ENCODE measurements around the gene PLPPR5.

Gene PLPPR5

DNA sequence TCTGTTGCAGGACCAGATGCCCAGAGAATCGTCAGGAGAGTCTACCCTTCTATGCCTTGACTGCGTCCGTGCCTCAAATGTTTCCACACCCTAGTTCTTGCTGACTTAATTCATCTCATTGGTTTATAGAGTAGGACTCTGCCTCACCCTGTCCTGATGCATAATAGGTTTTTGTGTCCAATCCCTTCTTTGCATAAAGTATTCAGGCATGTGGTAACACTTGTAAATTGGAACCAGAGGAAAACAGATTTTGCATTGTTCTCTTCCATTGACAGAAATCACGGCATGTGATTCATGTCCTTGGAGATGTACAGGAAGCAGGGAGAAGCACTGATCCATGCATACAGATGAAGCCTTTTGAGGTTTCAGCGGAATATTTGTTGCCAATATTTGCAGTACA is 29.5 kb downstream of the PLPPR5 start:
- H3K27ac ChIP-seq (ENCODE audit: low read length): no peak overlapping the region

DNA sequence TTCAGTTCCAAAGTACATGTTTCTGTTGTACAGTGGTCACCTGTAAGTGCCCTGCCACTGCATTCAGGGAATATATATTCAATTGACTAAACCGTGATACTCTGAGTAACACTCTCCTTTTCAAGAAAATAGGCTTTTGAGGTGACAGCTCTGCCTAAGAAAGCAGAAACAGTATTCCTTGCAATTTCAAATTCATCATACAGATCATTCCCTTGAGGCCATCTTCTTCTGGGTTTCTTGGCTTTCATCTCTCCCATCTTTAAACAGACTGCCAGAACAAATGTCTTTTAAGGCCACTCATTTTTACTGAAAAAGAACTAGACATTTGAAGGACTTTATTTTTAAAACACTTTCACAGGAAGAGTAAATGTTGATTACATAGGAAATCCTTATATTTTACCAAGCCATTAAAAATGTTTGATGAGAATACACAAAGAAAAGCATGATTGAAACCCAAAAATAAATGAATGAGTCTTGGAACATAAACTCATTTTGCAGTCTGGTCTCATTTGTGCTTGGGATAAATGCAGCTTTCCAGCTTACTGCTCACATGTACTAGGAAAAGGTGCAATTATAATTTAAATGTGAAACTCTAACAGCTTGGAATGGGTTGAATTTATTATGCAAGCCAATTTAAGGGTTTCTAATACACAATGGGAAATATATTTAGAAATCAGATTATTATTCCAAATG is 34.7 kb downstream of the PLPPR5 start:
- Histone ChIP-seq H3F3A (ENCODE audit: insufficient read depth, low read length) (no peaks in the 10 kb centered on the region), H3K36me3 (replicated peaks; ENCODE audit: insufficient read depth, low read length) (no peaks in the 10 kb centered on the region), H2AFZ (ENCODE audit: low read length) (no peak overlapping the region), H4K20me1 (ENCODE audit: insufficient read depth, low read length) (no peaks in the 10 kb centered on the region), H3K4me1 (ENCODE audit: low read length) (no peaks in the 10 kb centered on the region), H3K27ac (ENCODE audit: low read length) (no peak overlapping the region), H3K4me2 (ENCODE audit: low read depth, low read length) (no peak overlapping the region), H3K4me3 (ENCODE audit: low read length) (no peak overlapping the region), H3K9ac (ENCODE audit: low read length) (no peak overlapping the region), H3K9me2 (replicated peaks; ENCODE audit: insufficient read depth, low read length) (no peaks in the 10 kb centered on the region), H3K9me3 (replicated peaks; ENCODE audit: insufficient read depth, low read length) (no peaks in the 10 kb centered on the region), H3K79me2 (ENCODE audit: low read length) (no peaks in the 10 kb centered on the region), H3K27me3 (replicated peaks; ENCODE audit: insufficient read depth, low read length) (no peaks in the 10 kb centered on the region)
- TF ChIP-seq, protein P1, sequence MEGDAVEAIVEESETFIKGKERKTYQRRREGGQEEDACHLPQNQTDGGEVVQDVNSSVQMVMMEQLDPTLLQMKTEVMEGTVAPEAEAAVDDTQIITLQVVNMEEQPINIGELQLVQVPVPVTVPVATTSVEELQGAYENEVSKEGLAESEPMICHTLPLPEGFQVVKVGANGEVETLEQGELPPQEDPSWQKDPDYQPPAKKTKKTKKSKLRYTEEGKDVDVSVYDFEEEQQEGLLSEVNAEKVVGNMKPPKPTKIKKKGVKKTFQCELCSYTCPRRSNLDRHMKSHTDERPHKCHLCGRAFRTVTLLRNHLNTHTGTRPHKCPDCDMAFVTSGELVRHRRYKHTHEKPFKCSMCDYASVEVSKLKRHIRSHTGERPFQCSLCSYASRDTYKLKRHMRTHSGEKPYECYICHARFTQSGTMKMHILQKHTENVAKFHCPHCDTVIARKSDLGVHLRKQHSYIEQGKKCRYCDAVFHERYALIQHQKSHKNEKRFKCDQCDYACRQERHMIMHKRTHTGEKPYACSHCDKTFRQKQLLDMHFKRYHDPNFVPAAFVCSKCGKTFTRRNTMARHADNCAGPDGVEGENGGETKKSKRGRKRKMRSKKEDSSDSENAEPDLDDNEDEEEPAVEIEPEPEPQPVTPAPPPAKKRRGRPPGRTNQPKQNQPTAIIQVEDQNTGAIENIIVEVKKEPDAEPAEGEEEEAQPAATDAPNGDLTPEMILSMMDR (IDR thresholded peaks at IDR 0.05; ENCODE audit: low read length): no peak
- no peak for DNase-seq

More for the DNA sequence above, 29.5 kb downstream of the PLPPR5 start:
- no peaks in the 10 kb centered on the region for H3K9me2 ChIP-seq (replicated peaks; ENCODE audit: insufficient read depth, low read length)
- H3K27me3 ChIP-seq (replicated peaks; ENCODE audit: insufficient read depth, low read length): no peaks in the 10 kb centered on the region
- H3K4me1 ChIP-seq (ENCODE audit: low read length): no peaks in the 10 kb centered on the region
- no peak for TF ChIP-seq EZH2phosphoT487 (IDR thresholded peaks at IDR 0.05; ENCODE audit: low read length)
- TF ChIP-seq, protein P1 (IDR thresholded peaks at IDR 0.05; ENCODE audit: low read length): no peak
- no peak for TF ChIP-seq EZH2 (optimal IDR thresholded peaks at IDR 0.05; ENCODE audit: low read depth, low read length)
- H3K79me2 ChIP-seq (ENCODE audit: low read length): no peaks in the 10 kb centered on the region
- H3K4me3 ChIP-seq (ENCODE audit: low read length): no peak overlapping the region
- H3K36me3 ChIP-seq (replicated peaks; ENCODE audit: insufficient read depth, low read length): no peaks in the 10 kb centered on the region
- no peaks in the 10 kb centered on the region for H3K9me3 ChIP-seq (replicated peaks; ENCODE audit: insufficient read depth, low read length)
- H4K20me1 ChIP-seq (ENCODE audit: insufficient read depth, low read length): no peaks in the 10 kb centered on the region
- no peak overlapping the region for H2AFZ ChIP-seq (ENCODE audit: low read length)
- DNase-seq: no peak
- H3F3A ChIP-seq (ENCODE audit: insufficient read depth, low read length): no peaks in the 10 kb centered on the region
- no peak overlapping the region for H3K4me2 ChIP-seq (ENCODE audit: low read depth, low read length)
- no peak overlapping the region for H3K9ac ChIP-seq (ENCODE audit: low read length)

DNA sequence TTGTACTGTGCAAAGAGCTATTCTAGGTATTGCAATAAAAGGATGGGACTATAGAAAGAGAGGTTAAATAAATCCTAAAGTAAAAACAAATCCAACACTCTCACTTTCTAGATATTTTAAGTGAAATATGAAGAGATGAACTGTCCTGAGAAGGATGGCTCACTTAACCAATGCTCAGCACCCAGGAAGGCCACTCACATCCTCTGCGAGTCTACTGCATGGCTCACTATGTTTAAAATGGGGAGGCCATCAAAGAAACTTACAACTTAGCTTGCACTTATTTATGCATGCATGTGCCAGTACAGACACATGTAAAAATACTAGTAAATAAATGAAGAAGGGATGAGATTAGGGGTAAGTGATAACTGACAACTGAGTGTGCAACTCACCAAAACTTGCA is 37.5 kb downstream of the PLPPR5 start:
- no peak overlapping the region for H3K4me3 ChIP-seq (ENCODE audit: low read length)
- no peaks in the 10 kb centered on the region for H3K79me2 ChIP-seq (ENCODE audit: low read length)
- H3K36me3 ChIP-seq (replicated peaks; ENCODE audit: insufficient read depth, low read length): no peaks in the 10 kb centered on the region
- no peak overlapping the region for H3K9ac ChIP-seq (ENCODE audit: low read length)
- no peaks in the 10 kb centered on the region for H3K9me3 ChIP-seq (replicated peaks; ENCODE audit: insufficient read depth, low read length)
- no peak overlapping the region for H2AFZ ChIP-seq (ENCODE audit: low read length)
- TF ChIP-seq, protein P1 (IDR thresholded peaks at IDR 0.05; ENCODE audit: low read length): no peak
- TF ChIP-seq EZH2phosphoT487 (IDR thresholded peaks at IDR 0.05; ENCODE audit: low read length) (no peak), EZH2 (optimal IDR thresholded peaks at IDR 0.05; ENCODE audit: low read depth, low read length) (no peak)
- no peak overlapping the region for H3K27ac ChIP-seq (ENCODE audit: low read length)
- no peak overlapping the region for H3K4me2 ChIP-seq (ENCODE audit: low read depth, low read length)
- no peaks in the 10 kb centered on the region for H3K4me1 ChIP-seq (ENCODE audit: low read length)
- H3K9me2 ChIP-seq (replicated peaks; ENCODE audit: insufficient read depth, low read length): no peaks in the 10 kb centered on the region
- H4K20me1 ChIP-seq (ENCODE audit: insufficient read depth, low read length): no peaks in the 10 kb centered on the region
- H3K27me3 ChIP-seq (replicated peaks; ENCODE audit: insufficient read depth, low read length): no peaks in the 10 kb centered on the region
- no peak for DNase-seq
- H3F3A ChIP-seq (ENCODE audit: insufficient read depth, low read length): no peaks in the 10 kb centered on the region
